Mucosa of descending colon (tissue), 3 donors: ENCODE measurements around the gene BNC2. TPM values are rescaled to one million over a fixed set of nuclear protein-coding genes. Genes with fewer than 3 reads are reported as not detected.

Experiments used
- ATAC-seq: fragments of 200-7000 bp; cut with Tn5 transposase; one replicate; pipeline ENCODE4 v1.9.1; 2020; ENCODE audit warnings: mild to moderate bottlenecking, moderate library complexity
- DNase-seq, 3 donors: peaks; one replicate each; pipeline ENCODE4 v3.0.0-alpha.2; 2020
- H3K36me3 ChIP-seq: fragments of 200-600 bp; one replicate; pipeline ENCODE4 v1.8.0; 2021; ENCODE audit warnings: low read depth, mild to moderate bottlenecking
- H3K4me1 ChIP-seq: fragments of 200-600 bp; one replicate; pipeline ENCODE4 v1.8.0; 2021; ENCODE audit warnings: low read depth, mild to moderate bottlenecking
- H3K4me3 ChIP-seq: fragments of 200-600 bp; one replicate; pipeline ENCODE4 v1.8.0; 2021; ENCODE audit warnings: mild to moderate bottlenecking
- H3K9me3 ChIP-seq: fragments of 200-600 bp; one replicate; pipeline ENCODE4 v1.8.0; 2021; ENCODE audit warnings: mild to moderate bottlenecking
- CTCF ChIP-seq: fragments of 200-600 bp; IDR thresholded peaks from one replicate; pipeline ENCODE4 v1.8.0; 2022; ENCODE audit warnings: antibody characterized with exemption, mild to moderate bottlenecking
- intact Hi-C, 2 donors: fragments of 100-400 bp; cut with DNase I in 1 of 2; cut with micrococcal nuclease in 1 of 2; formaldehyde crosslinking; loops; one replicate each; pipeline versions ENCODE4 v1.11.0 to v1.11.1; 2022; cut with DNase I, micrococcal nuclease
- total RNA-seq, 3 donors: library from RNA; stranded (reverse); fragmentation: NEBNext Ultra II Directional in 2 of 3; extraction: Animal tissue kit (Norgen Biotek cat#: 25700) in 2 of 3; gene quantifications; one replicate each; pipeline versions ENCODE4 v1.2.1 to v1.2.4, GENCODE V29; 2021 to 2023
- donor health status: DM: no; HTN: no; CAD: no; lungs with moderate emphysema.
- donor health status: DM: no; HTN: no; CAD: no.
- donor health status: DM: no; HTN: yes; CAD: no.

Gene BNC2
- total RNA-seq, 3 donors from 2014 or later = 8.2 to 192 (median 12.0) TPM

- no peak for TF ChIP-seq CTCF
- no peaks in the 10 kb centered on the region for H3K9me3 ChIP-seq
- intact Hi-C loops = no loop called here
- no peak overlapping the region for H3K4me3 ChIP-seq
- no peaks in the 10 kb centered on the region for H3K36me3 ChIP-seq
- no peak for ATAC-seq
- DNase-seq = no peak
- no peaks in the 10 kb centered on the region for H3K4me1 ChIP-seq
Observed at GRCh38 chr9:16414451-16414850, 456.0 kb downstream of the BNC2 start.

DNA sequence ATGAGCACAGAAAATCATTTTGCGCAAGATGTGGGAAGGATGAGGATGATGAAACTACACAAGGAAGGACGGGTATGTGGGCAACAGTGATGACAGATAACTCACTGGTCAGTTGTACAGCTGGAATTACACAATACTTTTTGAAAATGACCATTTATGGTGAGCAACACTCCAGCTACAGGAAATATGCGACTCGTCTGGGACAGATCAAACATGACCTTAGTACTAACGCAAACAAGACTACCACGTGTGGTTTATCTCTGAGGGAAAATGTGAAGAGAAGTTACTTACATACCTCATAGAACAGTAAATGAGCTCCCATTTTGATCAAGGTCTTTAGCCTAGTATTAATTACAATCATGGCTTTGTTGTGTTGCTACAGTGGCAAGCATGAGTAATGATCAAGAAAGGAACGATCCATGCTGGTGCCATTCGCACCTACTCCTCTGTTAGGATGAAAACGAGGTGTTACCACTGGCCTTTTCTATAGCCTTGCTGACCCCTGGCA, 456.9 kb downstream of the BNC2 start:
- no peaks in the 10 kb centered on the region for H3K36me3 ChIP-seq
- no peak for DNase-seq
- TF ChIP-seq CTCF = no peak
- intact Hi-C loops = no loop called here
- H3K4me1 ChIP-seq = no peaks in the 10 kb centered on the region
- no peaks in the 10 kb centered on the region for H3K9me3 ChIP-seq
- H3K4me3 ChIP-seq = no peak overlapping the region
- ATAC-seq = peak; percentile 80

DNA sequence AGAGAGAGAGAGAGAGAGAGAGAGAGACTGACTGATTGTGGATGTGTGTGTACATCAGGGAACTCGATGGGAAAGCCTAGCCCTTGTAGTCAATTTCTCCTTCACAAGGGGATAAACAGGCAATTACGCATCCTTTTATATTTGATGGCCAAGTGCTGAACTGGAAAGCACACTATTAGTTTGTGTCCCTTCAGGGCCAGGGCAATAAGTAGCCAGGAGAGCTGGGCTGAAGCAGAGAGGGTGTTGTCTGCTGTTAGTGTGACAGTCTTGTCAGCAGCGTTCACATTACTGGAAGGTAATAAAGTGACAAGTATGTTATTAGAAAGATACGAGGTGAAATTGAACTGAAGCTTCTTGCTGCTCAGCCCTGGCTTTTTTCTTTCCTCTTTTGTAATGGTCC, 457.7 kb downstream of the BNC2 start:
- ATAC-seq = peak; percentile 13
- no peak for TF ChIP-seq CTCF
- intact Hi-C loops = no loop called here

DNA sequence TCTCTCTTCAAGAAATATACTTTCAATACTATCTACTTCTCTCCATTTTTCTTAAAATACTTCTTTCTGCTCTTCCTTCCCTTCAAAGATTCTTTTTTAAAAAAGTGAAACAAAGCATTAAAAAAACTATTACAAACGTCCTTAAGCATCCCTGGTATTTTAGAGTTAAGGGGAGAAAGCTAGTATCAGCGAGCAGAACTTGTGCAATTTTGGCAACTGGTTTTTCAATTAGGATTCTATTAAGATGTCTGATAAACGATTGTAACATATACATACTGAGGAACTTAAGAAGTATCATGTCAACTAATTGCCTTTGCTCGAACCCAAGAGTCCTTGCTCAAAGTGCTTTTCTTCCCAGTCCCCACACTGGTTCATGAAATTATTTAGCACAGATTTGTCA, 459.2 kb downstream of the BNC2 start:
- Histone ChIP-seq H3K9me3 (no peaks in the 10 kb centered on the region), H3K36me3 (no peaks in the 10 kb centered on the region), H3K4me1 (no peaks in the 10 kb centered on the region), H3K4me3 (no peak overlapping the region)
- ATAC-seq = no peak
- no peak for DNase-seq
- no peak for TF ChIP-seq CTCF
- intact Hi-C loops = no loop called here

More for the DNA sequence above, 457.7 kb downstream of the BNC2 start:
- Histone ChIP-seq H3K4me1 (no peaks in the 10 kb centered on the region), H3K9me3 (no peaks in the 10 kb centered on the region), H3K4me3 (no peak overlapping the region), H3K36me3 (no peaks in the 10 kb centered on the region)
- no peak for DNase-seq

GRCh38 chr9:16410601-16411280, 459.7 kb downstream of the BNC2 start:
- ATAC-seq = no peak
- Histone ChIP-seq H3K9me3 (no peaks in the 10 kb centered on the region), H3K4me3 (no peak overlapping the region), H3K4me1 (no peaks in the 10 kb centered on the region), H3K36me3 (no peaks in the 10 kb centered on the region)
- intact Hi-C loops = no loop called here
- no peak for DNase-seq
- TF ChIP-seq CTCF = no peak
